ENCODE measurements around the gene ANGPTL8.

The ANGPTL8 gene

DNA sequence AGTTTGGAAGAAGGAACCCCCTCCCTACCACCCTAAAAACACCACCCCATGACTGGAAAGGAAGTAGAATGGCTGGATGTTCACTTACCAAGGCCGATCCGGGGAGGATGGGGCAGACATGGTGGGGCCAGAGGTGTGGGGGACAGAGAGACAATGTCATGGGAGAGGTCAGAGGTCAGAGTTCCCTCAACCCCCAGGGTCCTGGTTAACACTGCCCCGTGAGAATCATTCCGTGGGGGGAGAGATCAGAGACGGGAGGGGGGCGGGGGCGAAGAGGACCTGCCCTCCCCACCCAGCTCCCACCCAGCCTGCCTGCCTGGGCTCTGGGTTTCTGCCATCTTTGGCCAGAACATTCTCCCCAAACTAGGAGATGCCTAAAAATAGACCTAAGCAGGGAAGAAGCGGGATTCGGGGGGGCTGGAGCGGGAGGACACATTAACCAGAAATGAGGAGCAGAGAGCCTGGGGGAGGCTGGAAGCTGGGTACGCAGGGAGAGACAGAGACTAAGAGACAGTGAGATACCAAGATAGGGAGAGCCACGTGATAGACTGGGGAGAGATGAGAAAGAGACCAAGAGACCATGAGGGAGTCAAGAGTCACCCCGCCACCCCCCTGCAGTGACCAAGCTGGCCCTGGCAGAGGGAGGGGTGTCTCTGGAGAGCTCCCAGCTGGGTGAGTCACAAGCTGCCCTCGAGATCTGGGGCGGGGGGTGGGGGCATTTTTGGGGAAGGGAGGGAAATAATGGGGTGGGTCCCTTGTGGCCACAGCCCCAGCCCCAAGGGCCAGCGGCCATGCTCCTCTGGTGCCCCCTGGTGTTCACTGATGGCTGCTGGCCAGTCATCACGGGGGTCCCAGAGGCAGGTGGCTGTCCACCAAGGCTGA lies 36.0 kb upstream of the ANGPTL8 start:
- no peak for FAIRE-seq

DNA sequence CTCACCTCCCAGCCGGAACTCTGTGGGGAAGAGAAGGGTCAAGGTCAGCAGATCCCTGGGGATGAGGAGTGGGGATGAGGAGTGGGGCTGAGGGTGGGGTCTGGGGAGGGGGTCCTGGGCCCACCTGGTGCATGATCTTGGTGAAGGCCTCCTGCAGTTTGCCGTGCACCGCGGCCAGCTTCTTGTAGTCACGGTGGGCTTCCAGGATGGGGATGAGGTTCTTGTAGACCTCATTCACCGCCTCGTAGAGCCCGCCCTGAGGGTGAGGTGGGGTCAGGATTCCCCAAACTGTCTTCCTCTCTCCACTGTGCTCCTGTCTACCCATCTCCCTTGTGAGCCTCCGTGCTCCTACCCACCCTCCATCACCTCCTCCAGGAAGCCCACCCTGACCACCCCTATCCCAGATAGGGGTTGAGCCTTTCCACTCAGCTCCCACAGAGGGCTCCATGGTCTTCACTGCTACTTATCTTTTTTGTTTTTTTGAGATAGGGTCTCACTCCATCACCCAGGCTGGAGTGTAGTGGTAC lies 35.3 kb upstream of the ANGPTL8 start:
- FAIRE-seq = no peak

DNA sequence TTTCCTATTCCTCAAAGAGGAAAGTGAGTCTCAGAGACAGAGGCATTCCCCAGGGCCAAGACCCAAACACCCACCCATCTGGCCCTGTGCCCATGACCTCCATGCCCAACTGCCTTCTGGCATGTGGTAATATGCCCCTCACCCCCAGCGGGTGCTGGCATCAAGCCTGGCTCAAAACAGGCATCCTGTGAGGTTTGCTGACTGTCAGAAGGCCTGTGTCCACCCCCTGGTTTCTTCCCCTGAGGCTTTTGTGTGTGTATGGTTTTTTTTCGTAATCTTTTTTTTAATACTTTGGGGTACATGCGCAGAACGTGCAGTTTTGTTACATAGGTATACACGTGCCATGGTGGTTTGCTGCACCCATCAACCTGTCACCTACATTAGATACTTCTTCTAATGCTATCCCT lies 34.5 kb upstream of the ANGPTL8 start:
- no peak for FAIRE-seq

DNA sequence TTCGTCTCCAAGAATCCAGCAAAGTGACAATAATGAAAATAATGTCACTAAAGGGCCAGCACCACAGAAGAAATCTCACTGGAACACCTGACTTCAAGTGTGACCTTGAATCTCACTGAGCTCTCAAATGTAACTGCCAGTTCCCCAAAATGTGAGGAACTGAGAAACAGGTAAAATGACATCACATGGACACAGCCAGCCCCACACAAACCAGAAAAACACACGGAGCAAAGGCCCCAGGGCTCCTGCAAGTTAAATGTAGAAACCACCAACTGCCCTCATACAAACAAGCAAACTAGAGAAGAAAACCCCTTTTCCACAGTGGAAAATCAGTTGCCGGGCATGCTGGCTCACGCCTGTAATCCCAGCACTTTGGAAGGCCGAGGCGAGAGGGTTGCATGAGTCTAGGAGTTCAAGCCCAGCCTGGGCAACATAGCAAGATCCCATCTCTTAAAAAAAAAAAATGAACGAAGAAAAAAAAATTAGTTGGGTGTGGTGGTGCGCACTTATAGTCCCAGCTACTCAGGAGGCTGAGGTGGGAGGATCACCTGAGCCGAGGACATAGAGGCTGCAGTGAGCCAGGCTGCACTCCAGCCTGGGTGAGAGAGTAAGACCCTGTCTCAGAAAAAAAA lies 33.4 kb upstream of the ANGPTL8 start:
- FAIRE-seq = no peak

DNA sequence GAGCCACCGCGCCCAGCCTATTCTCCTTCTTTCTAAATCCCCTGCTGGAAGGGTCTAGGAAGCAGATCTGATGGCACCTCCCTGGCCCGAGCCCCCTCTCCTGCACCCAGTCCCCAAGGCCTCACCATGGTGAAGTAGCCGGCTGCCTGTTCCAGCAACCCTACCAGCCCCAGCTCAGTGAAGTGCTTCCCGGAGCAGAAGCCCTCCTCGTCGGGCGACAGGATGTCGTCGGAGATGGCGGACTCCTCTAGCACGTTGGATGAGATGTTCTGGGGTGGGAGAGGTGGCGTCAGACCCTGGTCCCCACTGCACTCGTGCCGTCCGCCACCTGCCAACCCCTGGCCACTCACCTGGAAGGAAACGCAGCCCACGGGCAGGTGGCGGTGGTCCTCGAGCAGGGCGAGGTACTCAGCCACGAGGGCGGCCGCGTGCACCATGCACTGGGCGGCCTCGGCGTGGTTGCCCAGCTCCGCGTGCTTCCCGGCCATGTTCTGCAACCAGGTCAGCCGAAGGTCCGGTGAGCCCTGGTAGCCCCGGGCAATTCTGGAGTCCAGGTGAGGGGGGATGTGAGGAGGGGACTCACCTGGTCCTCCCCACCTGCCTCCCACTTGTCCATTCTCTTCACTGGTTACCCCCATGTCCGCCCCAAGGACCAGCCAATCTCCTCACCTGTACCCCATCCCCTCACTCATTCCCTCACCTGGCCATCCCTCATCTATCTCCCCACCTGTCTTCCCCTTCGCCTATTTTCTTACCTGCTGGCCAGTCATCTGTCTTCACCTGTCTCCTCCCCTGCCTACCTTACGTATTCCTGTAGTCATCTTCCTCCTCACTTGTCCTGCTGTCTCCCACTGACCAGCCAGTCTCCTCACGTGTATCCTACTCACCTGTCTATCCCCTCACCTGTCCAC lies 30.6 kb upstream of the ANGPTL8 start:
- no peak for FAIRE-seq

DNA sequence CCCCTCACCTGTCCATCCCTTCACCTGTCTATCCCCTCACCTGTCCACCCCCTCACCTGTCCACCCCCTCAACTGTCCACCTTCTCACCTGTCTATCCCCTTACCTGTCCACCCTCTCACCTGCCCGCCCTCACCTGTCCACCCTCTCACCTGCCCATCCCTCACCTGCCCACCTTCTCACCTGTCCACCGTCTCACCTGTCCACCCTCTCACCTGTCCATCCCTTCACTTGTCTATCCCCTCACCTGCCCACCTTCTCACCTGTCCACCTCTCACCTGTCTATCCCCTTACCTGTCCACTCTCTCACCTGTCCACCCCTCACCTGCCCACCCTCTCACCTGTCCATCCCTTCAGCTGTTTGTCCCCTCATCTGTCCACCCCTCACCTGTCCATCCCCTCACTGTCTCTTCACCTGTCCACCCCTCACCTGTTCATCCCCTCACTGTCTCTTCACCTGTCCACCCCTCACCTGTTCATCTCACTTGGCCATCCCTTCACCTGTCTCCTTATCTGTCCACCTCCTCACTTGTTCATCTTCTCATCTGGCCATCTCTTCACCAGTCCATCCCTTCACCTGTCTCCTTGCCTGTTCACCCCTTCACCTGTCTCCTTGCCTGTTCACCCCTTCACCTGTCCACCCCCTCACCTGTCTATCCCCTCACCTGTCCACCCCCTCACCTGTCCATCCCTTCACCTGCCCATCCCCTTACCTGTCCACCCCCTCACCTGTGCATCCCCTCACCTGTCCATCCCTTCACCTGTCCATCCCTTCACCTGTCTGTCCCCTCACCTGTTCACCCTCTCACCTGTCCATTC lies 29.4 kb upstream of the ANGPTL8 start:
- FAIRE-seq = no peak

DNA sequence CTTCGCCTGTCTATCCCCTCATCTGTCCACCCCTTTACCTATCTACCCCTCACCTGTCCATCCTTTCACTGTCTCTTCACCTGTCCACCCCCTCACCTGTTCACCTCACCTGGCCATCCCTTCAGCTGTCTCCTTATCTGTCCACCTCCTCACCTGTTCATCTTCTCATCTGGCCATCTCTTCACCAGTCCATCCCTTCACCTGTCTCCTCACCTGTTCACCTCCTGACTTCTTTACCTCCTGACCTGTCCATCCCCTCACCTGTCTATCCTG lies 28.8 kb upstream of the ANGPTL8 start:
- FAIRE-seq = no peak

DNA sequence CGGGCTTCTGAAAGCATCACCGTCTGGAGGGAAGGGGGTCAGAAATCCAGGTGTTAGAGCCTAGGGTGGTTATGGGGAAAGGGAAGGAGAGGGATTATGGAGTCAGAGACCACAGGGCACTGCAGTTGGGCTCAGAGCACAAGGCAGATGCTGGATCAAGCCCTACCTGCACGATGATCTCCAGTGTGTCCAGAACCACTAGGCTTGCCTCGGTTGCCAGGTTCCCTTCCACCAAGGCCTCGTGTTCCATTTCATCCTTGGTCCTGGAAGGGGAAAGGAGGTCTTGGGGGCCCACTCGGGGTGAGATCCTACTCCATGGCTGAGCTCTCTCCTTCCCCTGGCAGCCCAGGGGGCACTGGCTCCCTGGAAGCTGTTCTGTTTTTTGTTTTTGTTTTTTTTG lies 25.0 kb upstream of the ANGPTL8 start:
- no peak for FAIRE-seq

DNA sequence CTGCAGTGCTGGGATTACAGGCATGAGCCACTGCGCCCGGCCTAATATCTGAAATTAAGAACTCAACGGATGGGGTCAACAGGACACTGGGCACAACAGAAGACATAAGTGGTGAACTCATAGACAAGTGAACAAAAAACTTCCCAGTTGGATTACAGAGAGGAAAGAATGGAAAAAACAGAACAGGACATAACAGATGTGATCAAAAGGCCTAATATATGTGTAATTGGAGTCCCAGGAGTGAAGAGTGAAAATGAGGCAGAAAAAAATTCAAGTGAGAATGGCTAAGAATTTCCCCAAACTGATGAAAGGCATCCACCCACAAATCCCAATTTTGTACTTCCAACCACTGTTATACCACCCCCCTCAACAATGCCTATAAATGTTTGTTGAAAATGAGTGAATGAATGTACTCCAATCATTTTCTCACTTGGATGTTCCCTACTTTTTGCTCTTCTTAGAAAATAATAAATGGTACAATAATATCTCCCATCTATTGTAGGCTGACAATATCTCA lies 18.3 kb upstream of the ANGPTL8 start:
- FAIRE-seq = no peak

DNA sequence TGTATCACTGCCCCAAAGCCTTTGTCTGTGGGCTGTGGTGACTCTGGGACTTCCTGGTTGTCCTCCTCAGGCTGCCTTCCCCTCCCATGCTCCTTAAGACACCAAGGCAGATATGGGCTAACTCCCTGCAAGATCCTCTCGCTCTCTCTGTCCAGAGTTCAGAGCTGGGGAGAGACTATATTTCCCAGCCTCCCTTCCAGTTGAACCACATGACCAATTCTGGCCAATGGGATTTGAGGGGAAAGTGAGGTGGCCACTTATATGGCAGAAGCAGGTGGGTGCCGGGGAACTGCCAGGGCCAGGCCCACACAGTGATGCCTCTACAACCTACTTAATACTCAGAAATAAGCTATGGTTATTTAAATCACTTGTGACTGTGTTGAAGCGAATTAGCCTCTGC lies 16.2 kb upstream of the ANGPTL8 start:
- FAIRE-seq = no peak

DNA sequence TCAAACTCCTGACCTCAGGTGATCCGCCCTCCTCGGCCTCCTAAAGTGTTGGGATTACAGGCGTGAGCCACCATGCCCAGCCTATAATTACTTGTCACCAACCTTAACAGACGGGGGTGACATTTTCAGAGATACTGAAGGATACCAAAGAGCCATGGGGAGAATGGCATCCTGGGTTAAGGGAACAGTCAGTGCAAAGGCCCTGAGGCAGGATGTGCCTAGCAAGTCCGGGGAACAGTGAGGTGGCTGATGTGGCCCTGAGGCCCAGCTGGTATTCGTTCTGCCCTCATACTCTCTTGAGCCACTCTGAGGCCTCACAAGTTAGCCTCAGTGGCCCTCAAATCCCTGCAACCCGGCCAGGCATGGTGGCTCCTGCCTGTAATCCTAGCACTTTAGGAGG lies 15.0 kb upstream of the ANGPTL8 start:
- FAIRE-seq = no peak

DNA sequence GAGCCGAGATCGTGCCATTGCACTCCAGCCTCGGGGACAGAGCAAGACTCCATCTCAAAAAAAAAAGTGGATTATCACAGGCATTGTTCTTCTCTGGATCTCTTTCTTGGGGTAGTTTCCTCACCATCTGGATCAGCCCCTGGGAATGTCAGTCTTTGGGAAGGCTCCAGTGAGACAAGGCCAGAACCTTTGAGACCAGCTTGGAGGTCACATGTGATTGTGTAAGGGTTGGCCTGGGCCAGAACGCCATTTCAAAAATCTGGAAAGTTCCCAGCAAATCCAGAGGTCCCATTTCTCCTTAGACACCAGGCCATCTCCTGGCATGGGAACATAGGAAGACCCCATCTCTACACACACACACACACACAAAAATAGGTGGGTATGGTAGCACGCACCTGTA lies 14.2 kb upstream of the ANGPTL8 start:
- FAIRE-seq = no peak

DNA sequence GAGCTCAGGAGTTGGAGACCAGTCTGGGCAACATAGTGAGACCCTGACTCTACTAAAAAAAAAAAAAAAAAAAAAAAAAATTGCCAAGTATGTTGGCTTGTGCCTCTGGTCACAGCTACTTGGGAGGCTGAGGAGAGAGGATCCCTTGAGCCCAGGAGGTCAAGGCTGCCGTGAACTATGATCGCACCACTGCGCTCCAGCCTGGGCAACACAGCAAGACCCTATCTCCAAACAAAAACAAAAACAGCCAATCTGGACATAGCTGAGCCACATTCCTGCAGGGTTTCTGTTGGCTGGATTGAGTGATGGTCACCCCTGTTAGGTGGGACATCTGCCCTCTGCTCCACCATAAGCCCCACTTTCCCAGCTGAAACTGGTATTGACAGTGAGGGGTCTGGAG lies 13.6 kb upstream of the ANGPTL8 start:
- FAIRE-seq = no peak

DNA sequence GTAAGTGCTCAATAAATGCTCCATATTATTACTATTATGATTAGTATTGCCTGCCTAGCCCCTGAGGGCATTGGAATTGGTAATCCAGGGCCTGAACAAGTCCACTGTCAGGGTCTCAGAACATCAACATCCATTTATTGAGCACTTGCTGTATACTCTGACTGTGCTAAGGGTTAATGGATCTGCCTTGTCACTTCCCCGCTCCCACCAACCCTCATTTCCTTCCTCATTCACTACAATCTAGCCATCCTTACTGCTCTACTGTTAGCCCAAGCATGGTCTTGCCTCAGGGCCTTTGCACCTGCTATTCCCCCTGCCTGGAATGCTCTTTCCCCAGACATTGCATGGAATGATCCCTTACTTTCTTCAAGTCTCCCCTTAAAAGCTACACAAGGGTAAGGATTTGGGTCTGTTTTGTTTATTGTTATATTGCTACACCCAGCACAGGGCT lies 12.7 kb upstream of the ANGPTL8 start:
- no peak for FAIRE-seq

DNA sequence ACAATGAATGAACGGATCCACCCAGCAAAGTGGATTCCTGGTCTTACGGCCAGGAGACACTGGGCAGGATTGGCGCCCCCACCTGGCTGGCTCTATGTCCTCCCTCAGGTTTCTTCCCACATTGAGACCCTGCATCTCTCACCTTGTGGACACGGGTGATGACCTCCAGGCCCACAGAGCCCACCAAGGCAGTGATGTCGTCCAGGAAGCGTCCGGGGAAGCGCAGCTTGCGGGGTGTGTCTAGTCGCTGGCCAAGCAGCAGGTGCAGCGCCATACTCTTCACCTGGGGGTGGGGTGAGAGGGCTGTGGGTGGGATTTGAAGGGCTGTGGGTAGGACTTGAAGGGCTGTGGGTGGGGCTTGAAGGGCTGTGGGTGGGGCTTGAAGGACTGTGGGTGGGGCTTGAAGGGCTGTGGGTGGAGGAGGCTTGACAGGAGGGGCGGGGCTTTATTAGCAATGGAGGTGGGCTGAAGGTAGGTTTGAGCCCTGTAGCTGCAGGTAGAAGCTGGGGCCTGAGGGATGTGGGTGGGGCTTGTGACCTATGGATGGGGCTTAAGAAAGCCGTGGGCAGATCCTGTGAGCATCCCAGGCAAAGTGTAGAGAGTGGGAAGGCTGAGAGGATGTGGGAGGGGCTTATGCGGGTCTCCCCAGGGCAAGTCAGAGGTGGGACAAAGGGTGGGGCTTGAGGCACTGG lies 12.1 kb upstream of the ANGPTL8 start:
- no peak for FAIRE-seq

DNA sequence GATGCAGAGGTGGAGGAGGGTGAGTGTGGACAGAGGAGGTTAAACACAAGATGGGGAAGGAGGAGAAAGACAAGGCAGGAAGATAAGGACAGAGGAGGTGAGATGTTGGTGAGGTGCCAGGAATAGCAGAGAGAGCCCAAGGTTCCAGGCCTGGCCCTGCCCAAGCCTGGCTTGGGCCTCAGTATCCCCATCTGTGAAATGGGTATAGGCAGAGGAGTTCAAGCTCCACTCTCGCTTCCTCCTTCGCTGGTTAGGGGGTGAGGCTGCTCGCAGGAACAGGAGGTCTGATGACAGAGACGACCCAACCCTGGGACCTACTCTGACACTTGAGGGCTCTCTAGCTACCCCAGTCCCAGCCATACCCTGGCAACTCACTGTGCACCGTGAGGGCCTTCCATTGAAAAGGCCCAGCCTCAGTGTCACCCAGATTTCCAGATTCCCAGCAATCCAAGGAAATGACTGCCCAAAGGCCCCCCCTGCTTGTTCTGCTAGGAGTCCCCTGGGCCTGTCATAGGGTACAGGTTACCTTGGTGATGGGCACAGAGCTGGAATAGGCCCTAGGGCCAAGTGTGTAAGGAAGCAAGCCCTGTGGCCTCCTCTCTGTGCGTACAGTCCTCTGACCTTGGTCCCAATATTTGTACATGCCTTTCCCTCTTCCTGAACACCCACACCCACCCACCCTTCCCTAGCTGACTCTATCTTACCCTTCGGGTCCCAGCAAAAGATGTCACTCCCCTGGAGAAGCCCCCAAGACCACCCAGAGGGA lies 8.6 kb upstream of the ANGPTL8 start:
- FAIRE-seq = no peak

DNA sequence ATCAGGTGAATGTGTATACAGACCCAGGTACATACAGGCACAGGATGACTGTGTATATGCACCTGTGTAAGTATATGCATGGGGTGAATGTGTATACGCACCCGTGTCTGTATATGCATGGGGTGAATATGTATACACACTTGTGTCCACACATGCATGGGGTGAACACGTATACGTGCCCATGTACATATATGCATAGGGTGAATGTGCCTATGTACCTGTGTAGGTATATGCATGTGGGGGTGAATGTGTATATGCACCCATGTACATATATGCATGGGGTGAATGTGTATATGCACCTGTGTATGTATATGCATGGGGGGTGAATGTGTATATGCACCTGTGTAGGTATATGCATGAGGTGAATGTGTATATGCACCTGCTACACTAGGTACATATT lies 6.9 kb upstream of the ANGPTL8 start:
- no peak for FAIRE-seq

DNA sequence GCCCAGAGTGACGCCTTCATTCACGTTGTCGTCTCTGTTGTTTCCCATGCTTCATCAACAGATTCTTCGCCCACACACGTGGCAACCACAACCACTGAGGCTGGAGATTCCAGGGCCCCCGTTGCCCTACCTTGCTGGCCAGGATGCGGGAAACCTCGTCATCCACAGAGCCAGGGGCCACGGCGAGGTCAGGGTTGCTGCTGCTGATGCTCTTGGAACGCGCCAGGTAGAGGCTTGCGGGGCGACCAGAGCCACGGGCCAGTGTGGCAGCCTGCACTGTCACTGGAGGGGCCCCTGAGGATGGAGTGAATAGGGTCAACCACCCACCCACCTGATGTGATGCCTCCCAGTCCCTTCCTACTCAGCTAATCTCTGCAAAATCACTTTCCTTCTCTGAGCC lies 6.3 kb upstream of the ANGPTL8 start:
- FAIRE-seq = no peak

DNA sequence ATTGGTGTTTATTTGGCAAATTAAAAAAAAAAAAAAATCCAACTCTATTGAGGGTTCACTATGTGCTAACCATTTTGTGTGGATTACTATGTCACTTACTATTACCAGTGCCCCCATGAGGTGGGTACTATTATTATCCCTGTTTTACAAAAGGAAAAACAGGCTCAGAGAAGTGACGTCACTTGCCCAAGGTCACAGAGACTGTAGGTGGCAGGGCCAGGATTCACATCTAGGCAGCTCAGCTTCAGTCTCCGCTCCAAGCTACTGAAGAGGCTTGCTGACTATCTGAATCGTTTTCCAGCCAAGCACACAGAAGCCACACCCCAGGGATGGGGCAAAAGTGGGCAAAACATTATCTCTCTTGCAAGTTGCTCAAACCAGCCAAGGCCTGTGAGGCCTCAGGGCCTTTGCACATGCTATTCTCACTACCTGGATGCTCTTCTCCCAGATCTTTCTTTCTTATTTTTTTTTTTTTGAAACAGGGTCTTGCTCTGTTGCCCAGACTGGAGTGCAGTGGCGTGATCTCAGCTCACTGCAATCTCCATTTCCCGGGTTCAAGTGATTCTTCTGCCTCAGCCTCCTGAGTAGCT lies 4.8 kb upstream of the ANGPTL8 start:
- no peak for FAIRE-seq

All from endometrium (tissue), 2 donors.